GM13977 (cell line): Measurements from ENCODE around the gene PTPN14.

Experiments
- DNase-seq: peaks from one replicate; pipeline ENCODE4 v3.0.0; 2012; ENCODE audit warnings: low spot score
- in situ Hi-C: fragments of 300-500 bp; cut with MboI; formaldehyde crosslinking; loops from one replicate; pipeline ENCODE4 v1.12.0; 2022; ENCODE audit warnings: low sequenced_read_pairs, low pct_unique_long_range_greater_than_20kb, mixed read lengths, inconsistent platforms; ENCODE audit not compliant: unreplicated experiment
- TF ChIP-seq, protein P1 (sequence below): IDR thresholded peaks from 2 replicates; pipeline ENCODE4 v1.5.1; 2012; ENCODE audit warnings: mild to moderate bottlenecking, control low read depth; ENCODE audit not compliant: insufficient read depth; ENCODE audit errors: extremely low read depth, missing control alignments

Gene PTPN14

DNA sequence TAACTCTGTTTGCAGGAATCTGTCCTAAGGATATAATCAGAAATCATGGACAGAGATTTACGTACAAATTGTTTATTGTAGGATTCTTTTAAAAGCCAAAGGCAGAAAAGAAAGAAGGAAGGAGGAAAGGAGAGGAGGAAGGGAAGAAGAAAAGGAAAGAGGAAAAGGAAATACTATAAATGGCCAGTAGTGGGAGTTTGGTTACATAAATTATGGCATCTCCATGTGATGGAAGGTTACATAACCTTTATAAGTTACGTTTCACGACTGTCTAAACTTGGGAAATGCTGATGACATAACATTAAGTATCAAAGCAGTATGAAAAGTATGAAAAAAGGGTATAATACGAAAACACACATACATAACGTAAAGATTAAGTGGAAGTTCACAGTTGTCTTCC, 231.5 kb downstream of the PTPN14 start:
- TF ChIP-seq, protein P1, sequence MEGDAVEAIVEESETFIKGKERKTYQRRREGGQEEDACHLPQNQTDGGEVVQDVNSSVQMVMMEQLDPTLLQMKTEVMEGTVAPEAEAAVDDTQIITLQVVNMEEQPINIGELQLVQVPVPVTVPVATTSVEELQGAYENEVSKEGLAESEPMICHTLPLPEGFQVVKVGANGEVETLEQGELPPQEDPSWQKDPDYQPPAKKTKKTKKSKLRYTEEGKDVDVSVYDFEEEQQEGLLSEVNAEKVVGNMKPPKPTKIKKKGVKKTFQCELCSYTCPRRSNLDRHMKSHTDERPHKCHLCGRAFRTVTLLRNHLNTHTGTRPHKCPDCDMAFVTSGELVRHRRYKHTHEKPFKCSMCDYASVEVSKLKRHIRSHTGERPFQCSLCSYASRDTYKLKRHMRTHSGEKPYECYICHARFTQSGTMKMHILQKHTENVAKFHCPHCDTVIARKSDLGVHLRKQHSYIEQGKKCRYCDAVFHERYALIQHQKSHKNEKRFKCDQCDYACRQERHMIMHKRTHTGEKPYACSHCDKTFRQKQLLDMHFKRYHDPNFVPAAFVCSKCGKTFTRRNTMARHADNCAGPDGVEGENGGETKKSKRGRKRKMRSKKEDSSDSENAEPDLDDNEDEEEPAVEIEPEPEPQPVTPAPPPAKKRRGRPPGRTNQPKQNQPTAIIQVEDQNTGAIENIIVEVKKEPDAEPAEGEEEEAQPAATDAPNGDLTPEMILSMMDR, result no peak
- in situ Hi-C loops, result loop anchor here (10.0 kb wide), 1 partner anchor 55 kb away; no protein-coding TSS in a partner anchor
- no peak for DNase-seq

DNA sequence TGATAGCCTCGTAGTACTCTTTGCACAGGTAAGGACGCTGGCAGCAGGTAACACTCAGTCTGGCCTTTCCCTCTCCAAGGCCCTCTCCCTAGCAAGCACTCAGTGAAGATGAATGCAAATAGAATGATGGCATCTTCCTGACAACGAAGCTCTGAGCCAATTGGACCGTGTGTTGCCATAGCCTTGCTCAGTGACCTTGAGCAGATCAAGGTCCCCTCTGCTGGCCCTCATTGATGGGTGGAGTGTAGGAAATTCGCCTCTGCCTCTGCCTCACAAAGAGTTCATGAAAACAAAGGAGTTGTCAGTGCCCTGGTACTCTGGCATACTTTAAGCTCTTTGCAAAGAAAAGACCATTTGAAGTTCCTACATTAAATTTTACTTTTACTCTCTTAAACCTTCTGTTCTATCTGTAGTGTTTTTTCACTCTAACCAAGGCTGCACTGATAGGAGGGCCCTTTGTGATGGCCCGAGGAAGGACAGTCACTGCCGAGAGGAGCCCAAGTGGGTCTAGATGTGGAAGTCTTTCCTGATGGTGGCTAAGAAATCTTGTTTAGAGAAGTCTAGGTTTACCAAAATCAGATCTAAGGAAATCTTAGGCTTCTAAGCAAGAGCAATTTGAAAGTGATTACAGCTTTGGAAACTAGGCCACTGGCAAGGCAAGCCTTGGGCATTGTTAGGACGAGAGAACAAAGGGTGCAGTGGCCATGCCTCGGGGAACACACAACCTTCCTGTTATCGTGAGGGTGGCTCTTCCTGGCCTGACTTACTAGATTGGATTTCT, 232.3 kb downstream of the PTPN14 start:
- in situ Hi-C loops, result no loop called here
- TF ChIP-seq, protein P1, result no peak
- DNase-seq, result no peak

DNA sequence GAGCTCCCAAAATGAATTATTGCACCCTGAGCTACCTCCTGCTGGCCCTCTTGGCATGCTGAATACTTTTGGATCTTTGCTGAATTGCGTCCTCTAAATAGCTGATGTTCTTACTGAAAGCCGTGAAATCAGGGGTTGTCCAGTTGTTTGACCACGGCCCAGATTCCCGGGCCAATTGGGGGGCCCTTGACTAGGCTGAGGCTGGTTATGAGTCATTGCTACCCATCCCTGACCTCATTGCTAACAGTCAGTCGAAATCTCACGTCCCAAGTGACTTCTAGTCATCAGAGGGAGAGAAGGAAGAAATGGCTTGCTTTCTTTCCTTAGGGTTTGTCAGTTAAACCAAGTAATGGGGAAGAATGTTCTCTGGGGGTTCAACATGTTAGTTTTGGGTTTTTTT, 233.0 kb downstream of the PTPN14 start:
- no peak for DNase-seq
- in situ Hi-C loops, result no loop called here
- TF ChIP-seq, protein P1, result no peak

DNA sequence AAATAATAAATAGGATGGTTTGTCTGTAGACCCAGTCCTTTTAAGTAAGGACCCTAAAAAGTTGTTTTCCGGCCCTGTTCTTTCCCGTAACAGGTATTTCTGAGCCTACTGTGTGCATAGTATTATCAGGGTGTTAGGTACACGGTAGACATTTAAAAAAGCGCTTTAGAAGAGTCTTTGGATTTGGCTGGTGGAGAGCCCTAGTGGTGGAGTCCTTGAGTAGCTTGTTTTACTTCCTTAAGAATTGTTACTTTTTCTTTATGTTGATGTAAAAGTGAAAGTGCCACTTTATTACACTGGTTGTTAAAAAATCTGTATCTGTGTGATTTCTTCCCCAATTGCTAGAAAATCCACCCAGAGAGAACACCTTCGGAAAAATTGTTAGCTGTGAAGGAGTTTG, 233.7 kb downstream of the PTPN14 start:
- DNase-seq, result no peak
- TF ChIP-seq, protein P1, result no peak
- in situ Hi-C loops, result no loop called here

DNA sequence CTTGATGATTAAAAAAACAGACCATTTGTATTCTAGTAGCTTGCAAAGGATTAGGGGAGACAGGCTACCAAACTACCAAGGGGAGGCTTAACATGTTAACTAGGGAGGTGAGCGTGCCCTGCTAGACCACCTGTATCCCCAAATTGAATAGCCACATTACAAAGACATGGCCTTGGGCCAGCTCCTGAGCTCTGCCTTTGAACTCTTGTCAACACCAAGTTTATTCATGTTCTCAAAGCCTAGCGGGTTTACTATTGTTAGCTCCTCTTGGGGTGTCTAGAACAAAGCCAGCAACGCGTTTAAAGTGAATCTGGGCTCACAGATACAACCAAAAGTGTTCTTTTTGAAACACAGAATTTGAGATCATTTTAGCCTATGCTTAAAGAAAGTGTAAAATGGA, 234.1 kb downstream of the PTPN14 start:
- in situ Hi-C loops, result no loop called here
- DNase-seq, result no peak
- TF ChIP-seq, protein P1, result no peak

DNA sequence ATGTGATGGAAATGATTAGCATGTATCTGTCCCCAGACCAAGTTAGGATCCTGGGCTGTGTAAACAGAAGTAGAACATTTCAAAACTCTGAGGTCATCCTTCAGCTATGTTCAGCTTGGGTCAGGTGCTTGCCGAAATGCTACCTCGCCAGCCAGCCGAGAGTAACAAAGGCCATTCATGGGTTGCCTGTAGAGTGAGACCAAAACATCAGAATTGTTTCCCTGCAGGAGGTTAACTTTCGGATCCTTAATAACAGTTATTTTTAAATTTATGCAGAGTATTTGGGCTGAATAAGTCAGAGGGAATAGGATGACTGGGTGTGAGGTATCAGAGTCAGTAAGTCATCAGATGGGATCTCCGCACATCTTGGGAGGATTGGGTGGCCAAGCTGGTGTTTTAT, 234.8 kb downstream of the PTPN14 start:
- TF ChIP-seq, protein P1, result no peak
- no peak for DNase-seq
- in situ Hi-C loops, result no loop called here
